ENCODE measurements around the gene AFDN. TPM values are rescaled to one million over a fixed set of nuclear protein-coding genes. Genes with fewer than 3 reads are reported as not detected.

AFDN gene
- total RNA-seq, 1 experiment from 2014 or later: 107 TPM

GRCh38 chr6:167977717-167978467 lies 151.2 kb downstream of the AFDN start:
- H3K9me3 ChIP-seq (ENCODE audit: low read depth, low read length, poor library complexity, severe bottlenecking): no peaks in the 10 kb centered on the region
- ChIA-PET POLR2A (ENCODE audit: low non-redundant PET) (no interaction called here), CTCF (no interaction called here)
- H3K4me1 ChIP-seq (ENCODE audit: insufficient read depth, low read length, poor library complexity, severe bottlenecking): no peaks in the 10 kb centered on the region
- no TSS peak for BruUV-seq (replicated peaks)
- H3K27ac ChIP-seq (ENCODE audit: low read depth, low read length, poor library complexity, severe bottlenecking): no peak overlapping the region
- no peak for DNase-seq (ENCODE audit: low spot score)
- H3K36me3 ChIP-seq (ENCODE audit: insufficient read depth, low read length, poor library complexity, severe bottlenecking): no peaks in the 10 kb centered on the region
- H3K4me3 ChIP-seq (ENCODE audit: low read depth, low read length, poor library complexity, severe bottlenecking): no peak overlapping the region
- no peaks in the 10 kb centered on the region for H3K27me3 ChIP-seq (replicated peaks; ENCODE audit: insufficient read depth, low read depth, low read length, poor library complexity)
- intact Hi-C loops (cut with micrococcal nuclease; ENCODE audit: unreplicated experiment): no loop called here
- TF ChIP-seq CTCF (conservative IDR thresholded peaks at IDR 0.05; ENCODE audit: low read depth, low read length): no peak
- TF ChIP-seq EZH2 (IDR thresholded peaks at IDR 0.05; ENCODE audit: borderline replicate concordance, low read depth, low read length, poor library complexity, severe bottlenecking): no peak

GRCh38 chr6:167978607-167979006 lies 151.9 kb downstream of the AFDN start:
- no TSS peak for BruUV-seq (replicated peaks)
- no peaks in the 10 kb centered on the region for H3K4me1 ChIP-seq (ENCODE audit: insufficient read depth, low read length, poor library complexity, severe bottlenecking)
- H3K4me3 ChIP-seq (ENCODE audit: low read depth, low read length, poor library complexity, severe bottlenecking): no peak overlapping the region
- ChIA-PET CTCF (no interaction called here), POLR2A (ENCODE audit: low non-redundant PET) (no interaction called here)
- H3K36me3 ChIP-seq (ENCODE audit: insufficient read depth, low read length, poor library complexity, severe bottlenecking): no peaks in the 10 kb centered on the region
- no peaks in the 10 kb centered on the region for H3K27me3 ChIP-seq (replicated peaks; ENCODE audit: insufficient read depth, low read depth, low read length, poor library complexity)
- DNase-seq (ENCODE audit: low spot score): no peak
- H3K27ac ChIP-seq (ENCODE audit: low read depth, low read length, poor library complexity, severe bottlenecking): no peak overlapping the region
- H3K9me3 ChIP-seq (ENCODE audit: low read depth, low read length, poor library complexity, severe bottlenecking): no peaks in the 10 kb centered on the region
- intact Hi-C loops (cut with micrococcal nuclease; ENCODE audit: unreplicated experiment): no loop called here
- TF ChIP-seq CTCF (conservative IDR thresholded peaks at IDR 0.05; ENCODE audit: low read depth, low read length) (no peak), EZH2 (IDR thresholded peaks at IDR 0.05; ENCODE audit: borderline replicate concordance, low read depth, low read length, poor library complexity, severe bottlenecking) (no peak)

- no peaks in the 10 kb centered on the region for H3K36me3 ChIP-seq (ENCODE audit: insufficient read depth, low read length, poor library complexity, severe bottlenecking)
- ChIA-PET CTCF (no interaction called here), POLR2A (ENCODE audit: low non-redundant PET) (no interaction called here)
- no peaks in the 10 kb centered on the region for H3K27me3 ChIP-seq (replicated peaks; ENCODE audit: insufficient read depth, low read depth, low read length, poor library complexity)
- TF ChIP-seq CTCF (conservative IDR thresholded peaks at IDR 0.05; ENCODE audit: low read depth, low read length) (no peak), EZH2 (IDR thresholded peaks at IDR 0.05; ENCODE audit: borderline replicate concordance, low read depth, low read length, poor library complexity, severe bottlenecking) (no peak)
- no TSS peak for BruUV-seq (replicated peaks)
- no peaks in the 10 kb centered on the region for H3K4me1 ChIP-seq (ENCODE audit: insufficient read depth, low read length, poor library complexity, severe bottlenecking)
- no peak for DNase-seq (ENCODE audit: low spot score)
- no peak overlapping the region for H3K4me3 ChIP-seq (ENCODE audit: low read depth, low read length, poor library complexity, severe bottlenecking)
- intact Hi-C loops (cut with micrococcal nuclease; ENCODE audit: unreplicated experiment): no loop called here
- no peak overlapping the region for H3K27ac ChIP-seq (ENCODE audit: low read depth, low read length, poor library complexity, severe bottlenecking)
- H3K9me3 ChIP-seq (ENCODE audit: low read depth, low read length, poor library complexity, severe bottlenecking): no peaks in the 10 kb centered on the region
Measured at GRCh38 chr6:167979436-167980139, 152.9 kb downstream of the AFDN start.
